GM19328 (cell line): Measurements from ENCODE around the gene MRPS18A.
"Not testable (repeated sequence)": the region's sequence is repeated elsewhere in the genome, so short reads cannot be mapped to it uniquely, and the experiment has no call there.

Source experiments
- ATAC-seq: cut with Tn5 transposase; IDR thresholded peaks from one replicate; pipeline ENCODE4 v1.9.1; 2021; ENCODE audit warnings: mild to moderate bottlenecking, moderate library complexity; ENCODE audit not compliant: unreplicated experiment

The MRPS18A gene

GRCh38 chr6:43639984-43640800 is 47.4 kb downstream of the MRPS18A start:
- no peak for ATAC-seq

- ATAC-seq: no peak
These were observed 51.3 kb downstream of the MRPS18A start for GRCh38 chr6:43636308-43636659.

- ATAC-seq: peak; percentile 68
These were observed 51.9 kb downstream of the MRPS18A start, which contains the start of gene MAD2L1BP for GRCh38 chr6:43635387-43636307. TSS of gene MAD2L1BP (plus strand) at chr6:43635840. CDS start at chr6:43635876, 36 bp downstream.

DNA sequence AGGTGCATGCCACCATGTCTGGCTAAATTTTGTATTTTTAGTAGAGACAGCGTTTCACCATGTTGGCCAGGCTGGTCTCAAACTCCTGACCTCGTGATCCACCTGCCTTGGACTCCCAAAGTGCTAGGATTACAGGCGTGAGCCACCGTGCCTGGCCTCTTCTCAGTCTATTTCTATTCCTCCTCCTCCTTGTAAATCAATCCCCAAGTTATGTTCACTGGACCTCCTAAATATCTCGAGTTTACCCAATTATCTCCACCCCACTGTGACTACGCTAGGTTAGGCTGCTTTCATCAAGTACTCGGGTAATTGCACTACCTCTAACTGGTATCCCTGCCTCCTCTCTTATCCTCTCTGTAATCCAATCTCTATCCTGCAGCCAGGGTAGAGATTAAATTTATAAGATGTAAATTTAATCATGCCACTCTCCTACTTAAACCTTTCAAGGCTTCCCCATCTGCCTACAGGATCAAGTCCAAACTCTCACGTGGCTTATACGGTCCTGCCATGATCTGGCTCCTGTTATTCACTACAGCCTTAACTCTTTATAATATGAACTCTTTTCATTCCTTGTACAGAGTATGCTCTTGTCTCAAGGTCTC is 52.8 kb downstream of the MRPS18A start:
- no peak for ATAC-seq

- ATAC-seq: not testable (repeated sequence)
These were observed 54.6 kb downstream of the MRPS18A start for GRCh38 chr6:43633002-43633401.

DNA sequence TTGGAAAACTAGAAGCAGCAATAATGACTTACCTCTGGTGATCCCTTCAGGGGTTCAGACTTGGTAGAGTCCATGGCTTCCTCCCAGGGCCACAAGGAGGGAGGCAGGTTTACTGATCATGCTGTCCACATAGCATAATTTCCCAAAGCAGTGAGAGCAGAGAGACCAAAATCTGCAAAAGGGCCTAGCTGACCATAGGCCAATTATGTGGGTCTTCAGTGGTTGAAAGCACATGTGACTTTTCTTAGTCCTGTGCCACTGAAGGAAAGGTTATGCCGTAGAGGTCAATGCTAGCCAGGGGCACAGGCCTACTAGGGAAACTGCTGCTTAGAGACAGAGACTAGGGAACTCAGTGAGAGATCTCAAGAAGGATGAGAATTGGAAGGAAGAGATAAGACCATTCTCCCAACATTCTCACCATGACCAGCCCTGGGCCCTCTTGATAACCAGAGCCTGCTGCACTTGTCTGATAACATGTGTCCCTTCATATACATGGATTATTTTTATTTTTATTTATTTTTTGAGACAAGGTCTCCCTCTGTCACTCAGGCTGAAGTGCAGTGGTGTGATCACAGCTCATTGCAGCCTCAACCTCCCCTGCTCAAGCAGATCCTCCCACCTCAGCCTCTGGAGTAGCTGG is 56.5 kb downstream of the MRPS18A start:
- ATAC-seq: no peak

GRCh38 chr6:43629505-43630300 is 57.9 kb downstream of the MRPS18A start:
- ATAC-seq: peak; percentile 71

DNA sequence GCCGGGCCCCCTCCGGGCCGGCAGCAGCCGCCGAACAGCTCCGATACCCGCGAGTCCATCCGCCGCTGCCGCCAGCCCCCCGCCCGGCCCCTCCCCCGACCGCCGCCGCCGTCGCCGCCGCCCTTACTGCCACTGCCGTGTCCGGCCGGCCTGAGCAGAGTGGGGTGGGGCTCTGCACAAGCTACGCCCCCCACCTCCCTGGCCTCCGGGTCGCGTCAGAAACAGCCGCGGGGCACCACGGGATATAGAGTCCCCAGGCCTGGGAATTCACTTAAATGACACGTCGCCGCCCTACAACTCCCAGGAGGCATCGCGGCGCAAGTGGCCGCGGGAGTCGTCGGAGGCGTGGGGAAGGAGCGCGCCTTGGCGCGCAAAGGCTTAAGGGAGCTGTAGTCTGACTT is 58.5 kb downstream of the MRPS18A start, which contains the start of gene GTPBP2:
Gene GTPBP2, minus strand, starts transcription at position 161 of the 401 bp plus-strand sequence. Its CDS starts 102 bp downstream, at position 59.
- ATAC-seq: peak; percentile 80

DNA sequence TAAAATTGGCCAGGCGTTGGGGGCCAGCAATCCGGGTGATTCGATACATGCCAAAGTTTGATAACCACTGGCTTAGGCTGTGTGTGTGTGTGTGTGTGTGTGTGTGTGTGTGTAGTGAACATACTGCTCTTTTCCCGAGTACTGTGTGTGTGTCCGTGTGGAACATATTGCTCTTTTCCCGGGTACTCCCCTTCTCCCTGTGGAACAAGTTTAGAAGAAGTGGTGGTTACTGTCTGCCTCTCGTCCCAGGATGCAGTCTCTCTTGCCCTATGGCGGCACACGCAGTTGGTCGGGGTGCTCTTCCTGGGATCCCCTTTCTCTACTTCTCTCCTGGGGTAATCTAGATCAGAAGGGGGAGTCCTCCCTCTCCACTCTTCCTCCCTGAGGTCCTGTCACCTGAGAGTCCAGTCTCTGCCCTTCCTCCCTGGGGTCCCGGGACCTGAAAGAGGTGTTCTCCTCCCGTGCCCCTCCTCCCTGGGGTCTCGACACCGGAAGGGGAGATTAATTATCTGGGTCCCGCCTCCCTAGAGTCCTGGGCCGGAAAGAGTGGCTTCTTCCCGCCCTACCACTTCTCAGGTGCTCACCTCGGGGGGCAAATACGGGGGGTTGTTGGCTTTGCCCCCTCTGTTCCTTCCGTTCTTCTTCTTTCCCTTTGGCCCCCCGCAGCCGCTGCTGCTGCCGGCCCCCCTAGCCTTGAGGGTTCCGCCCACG is 59.0 kb downstream of the MRPS18A start:
- ATAC-seq: no peak

GRCh38 chr6:43627008-43627825 is 60.4 kb downstream of the MRPS18A start:
- ATAC-seq: no peak

- no peak for ATAC-seq
These were observed 62.1 kb downstream of the MRPS18A start for GRCh38 chr6:43625393-43625992.

GRCh38 chr6:43624786-43625288 is 62.8 kb downstream of the MRPS18A start:
- no peak for ATAC-seq

- ATAC-seq: no peak
These were observed 63.5 kb downstream of the MRPS18A start for GRCh38 chr6:43623880-43624785.

- no peak for ATAC-seq
These were observed 65.0 kb downstream of the MRPS18A start for GRCh38 chr6:43622541-43622940.

GRCh38 chr6:43621836-43622180 is 65.8 kb downstream of the MRPS18A start:
- no peak for ATAC-seq
